ENCODE data around the gene ME3. TPM values are rescaled to one million over a fixed set of nuclear protein-coding genes. Genes with fewer than 3 reads are reported as not detected.

The ME3 gene
- total RNA-seq, 1 experiment from 2014 or later = 35.3 TPM

- no peaks in the 10 kb centered on the region for H3K4me1 ChIP-seq (ENCODE audit: control insufficient read depth, insufficient read depth, low read length)
- no peaks in the 10 kb centered on the region for H3K36me3 ChIP-seq (ENCODE audit: control insufficient read depth, insufficient read depth, low read length)
- in situ Hi-C loops (cut with HindIII; ENCODE audit: low pct_unique_long_range_greater_than_20kb, low sequenced_read_pairs) (no loop called here), intact Hi-C loops (cut with micrococcal nuclease; ENCODE audit: unreplicated experiment) (no loop called here)
- no peak for TF ChIP-seq CTCF (IDR thresholded peaks at IDR 0.05)
- TF ChIP-seq POLR2AphosphoS5 (IDR thresholded peaks at IDR 0.05; ENCODE audit: low read depth, low read length) = no peak
- no peak for TF ChIP-seq REST (IDR thresholded peaks at IDR 0.05; ENCODE audit: insufficient read depth in 1 of 2, low read depth in 2 of 2, low read length in 1 of 2)
- TF ChIP-seq SIN3A (IDR thresholded peaks at IDR 0.05; ENCODE audit: borderline replicate concordance, insufficient read depth, low read depth, low read length) = no peak
- no peak for TF ChIP-seq TCF7L2 (IDR thresholded peaks at IDR 0.05; ENCODE audit: low read depth, low read length)
- POLR2A ChIA-PET = no interaction called here
- CTCF ChIA-PET = no interaction called here
- no peak overlapping the region for H3K4me3 ChIP-seq (ENCODE audit: low read depth in 2 of 2, low read length in 2 of 2)
- peak overlapping the region; percentile 26; the same call in 1 of the 2 replicates for H3K27ac ChIP-seq (ENCODE audit: low read length)
- H3K27me3 ChIP-seq (ENCODE audit: control insufficient read depth, insufficient read depth, low read length) = no peaks in the 10 kb centered on the region
- H3K9me3 ChIP-seq (ENCODE audit: control insufficient read depth, insufficient read depth, low read depth, low read length) = peaks cover 2% of the 10 kb centered on the region; the same call in 1 of the 2 replicates
- BruUV-seq (replicated peaks) = no TSS peak
- DNase-seq (ENCODE audit: low read depth, low spot score) (no peak), ATAC-seq (no peak)
These were observed 48.0 kb downstream of the ME3 start for GRCh38 chr11:86624366-86624765.

GRCh38 chr11:86623736-86624135 is 48.7 kb downstream of the ME3 start:
- H3K4me3 ChIP-seq (ENCODE audit: low read depth in 2 of 2, low read length in 2 of 2) = no peak overlapping the region
- intact Hi-C loops (cut with micrococcal nuclease; ENCODE audit: unreplicated experiment) = no loop called here
- BruUV-seq (replicated peaks) = no TSS peak
- ATAC-seq (no peak), DNase-seq (ENCODE audit: low read depth, low spot score) (no peak)
- in situ Hi-C loops (cut with HindIII; ENCODE audit: low pct_unique_long_range_greater_than_20kb, low sequenced_read_pairs) = no loop called here
- H3K9me3 ChIP-seq (ENCODE audit: control insufficient read depth, insufficient read depth, low read depth, low read length) = peaks cover 6% of the 10 kb centered on the region; the same call in 1 of the 2 replicates
- CTCF ChIA-PET = no interaction called here
- no peak overlapping the region; the same call in 1 of the 2 replicates for H3K27ac ChIP-seq (ENCODE audit: low read length)
- POLR2A ChIA-PET = no interaction called here
- no peaks in the 10 kb centered on the region for H3K4me1 ChIP-seq (ENCODE audit: control insufficient read depth, insufficient read depth, low read length)
- TF ChIP-seq POLR2AphosphoS5 (IDR thresholded peaks at IDR 0.05; ENCODE audit: low read depth, low read length) (no peak), REST (IDR thresholded peaks at IDR 0.05; ENCODE audit: insufficient read depth in 1 of 2, low read depth in 2 of 2, low read length in 1 of 2) (no peak), TCF7L2 (IDR thresholded peaks at IDR 0.05; ENCODE audit: low read depth, low read length) (no peak), SIN3A (IDR thresholded peaks at IDR 0.05; ENCODE audit: borderline replicate concordance, insufficient read depth, low read depth, low read length) (no peak), CTCF (IDR thresholded peaks at IDR 0.05) (no peak)
- no peaks in the 10 kb centered on the region for H3K27me3 ChIP-seq (ENCODE audit: control insufficient read depth, insufficient read depth, low read length)
- no peaks in the 10 kb centered on the region for H3K36me3 ChIP-seq (ENCODE audit: control insufficient read depth, insufficient read depth, low read length)
